ENCODE measurements around the gene SLC5A6. TPM values are rescaled to one million over a fixed set of nuclear protein-coding genes. Genes with fewer than 3 reads are reported as not detected.

SLC5A6 gene
- polyA plus RNA-seq (2013, experiment 1 of 2; ENCODE audit: insufficient read length), result 22.3 TPM
- polyA plus RNA-seq (2013, experiment 2 of 2; ENCODE audit: insufficient read length), result 12.9 TPM

GRCh38 chr2:27211943-27212625 is at the start of gene SLC5A6, which contains the start of gene ATRAID:
TSS of gene SLC5A6 (minus strand) at chr2:27212268. CDS start at chr2:27207650, 4,618 bp downstream.
TSS of gene ATRAID (plus strand) at chr2:27212041. CDS start at chr2:27212369, 328 bp downstream.
- peak; percentile 88 for DNase-seq

GRCh38 chr2:27261241-27261925 is 49.3 kb upstream of the SLC5A6 start:
- DNase-seq, result no peak

GRCh38 chr2:27258051-27258450 is 46.0 kb upstream of the SLC5A6 start:
- DNase-seq, result no peak

GRCh38 chr2:27256855-27257454 is 44.9 kb upstream of the SLC5A6 start:
- DNase-seq, result no peak

- peak; percentile 88 for DNase-seq
Measured at GRCh38 chr2:27255660-27256059, 43.6 kb upstream of the SLC5A6 start.

- no peak for DNase-seq
Measured at GRCh38 chr2:27255187-27255586, 43.1 kb upstream of the SLC5A6 start.

- DNase-seq, result no peak
Measured at GRCh38 chr2:27251766-27252165, 39.7 kb upstream of the SLC5A6 start.

GRCh38 chr2:27250652-27251379 is 38.7 kb upstream of the SLC5A6 start:
- DNase-seq, result no peak

GRCh38 chr2:27249891-27250651 is 38.0 kb upstream of the SLC5A6 start:
- peak; percentile 49 for DNase-seq

GRCh38 chr2:27249159-27249890 is 37.3 kb upstream of the SLC5A6 start:
- peak; percentile 66 for DNase-seq

GRCh38 chr2:27247893-27248292 is 35.8 kb upstream of the SLC5A6 start:
- DNase-seq, result no peak

- no peak for DNase-seq
Measured at GRCh38 chr2:27245626-27246025, 33.6 kb upstream of the SLC5A6 start.

- no peak for DNase-seq
Measured at GRCh38 chr2:27245116-27245515, 33.0 kb upstream of the SLC5A6 start.

- DNase-seq, result no peak
Measured at GRCh38 chr2:27243391-27244130, 31.5 kb upstream of the SLC5A6 start.

- no peak for DNase-seq
Measured at GRCh38 chr2:27242614-27242951, 30.5 kb upstream of the SLC5A6 start.

- DNase-seq, result no peak
Measured at GRCh38 chr2:27241761-27242613, 29.9 kb upstream of the SLC5A6 start.

- no peak for DNase-seq
Measured at GRCh38 chr2:27240406-27240805, 28.3 kb upstream of the SLC5A6 start.

GRCh38 chr2:27238976-27239375 is 26.9 kb upstream of the SLC5A6 start:
- DNase-seq, result no peak

- no peak for DNase-seq
Measured at GRCh38 chr2:27237341-27237945, 25.4 kb upstream of the SLC5A6 start.

Measured in fibroblast of skin of back (primary cell).